Measurements from ENCODE around the gene GAL3ST3. TPM values are rescaled to one million over a fixed set of nuclear protein-coding genes. Genes with fewer than 3 reads are reported as not detected.

GAL3ST3 gene
- total RNA-seq, 4 donors from 2014 or later: 49.2 to 154 (median 118) TPM

DNA sequence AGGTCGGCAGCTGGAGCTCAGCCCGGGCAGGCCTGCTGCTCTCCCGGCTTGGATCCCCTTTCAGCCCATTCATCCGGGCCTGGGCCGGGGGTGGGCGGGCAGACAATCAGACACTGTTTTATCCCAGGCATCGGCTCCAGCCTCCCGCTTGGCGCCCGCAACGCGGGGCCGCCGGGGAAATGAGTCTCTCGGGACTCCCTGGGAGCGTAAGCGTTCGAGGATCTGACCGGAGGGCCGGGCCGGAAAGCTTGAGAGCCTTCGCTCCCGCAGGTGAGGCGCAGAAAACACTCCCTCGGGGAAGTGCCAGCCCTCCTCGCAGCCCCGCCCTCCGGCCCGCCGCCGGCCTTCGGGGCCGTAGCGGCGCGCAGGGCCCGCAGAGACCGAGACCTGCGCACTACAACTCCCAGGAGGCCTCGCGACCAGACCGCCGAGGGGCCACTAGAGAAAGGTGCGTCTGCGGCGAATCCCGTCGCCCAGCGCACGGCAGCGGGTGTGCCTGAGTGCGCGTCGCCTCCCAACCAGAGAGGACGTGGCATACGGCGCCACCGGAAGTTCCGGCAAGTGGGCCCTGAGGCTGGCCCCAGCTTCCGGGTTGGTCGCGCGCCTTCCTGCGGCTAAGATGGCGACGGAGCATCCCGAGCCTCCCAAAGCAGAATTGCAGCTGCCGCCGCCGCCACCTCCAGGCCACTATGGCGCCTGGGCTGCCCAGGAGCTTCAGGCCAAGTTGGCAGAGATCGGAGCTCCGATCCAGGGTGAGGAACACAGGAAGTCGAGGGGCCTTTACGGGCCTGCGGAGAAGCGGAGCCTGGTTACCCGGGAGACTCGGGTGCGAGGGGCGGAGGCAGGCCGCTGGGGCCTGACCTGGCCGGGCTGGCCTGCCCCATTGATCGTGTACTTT lies 3.1 kb upstream of the GAL3ST3 start, which contains the start of gene SF3B2:
TSS of gene SF3B2 (plus strand) at position 599 of the 898 bp plus-strand sequence. CDS start at position 620, 21 bp downstream.
- TF ChIP-seq POLR2A (IDR thresholded peaks at IDR 0.05): peak in 1 of 2 donors; percentile 85
- TF ChIP-seq, protein P1, sequence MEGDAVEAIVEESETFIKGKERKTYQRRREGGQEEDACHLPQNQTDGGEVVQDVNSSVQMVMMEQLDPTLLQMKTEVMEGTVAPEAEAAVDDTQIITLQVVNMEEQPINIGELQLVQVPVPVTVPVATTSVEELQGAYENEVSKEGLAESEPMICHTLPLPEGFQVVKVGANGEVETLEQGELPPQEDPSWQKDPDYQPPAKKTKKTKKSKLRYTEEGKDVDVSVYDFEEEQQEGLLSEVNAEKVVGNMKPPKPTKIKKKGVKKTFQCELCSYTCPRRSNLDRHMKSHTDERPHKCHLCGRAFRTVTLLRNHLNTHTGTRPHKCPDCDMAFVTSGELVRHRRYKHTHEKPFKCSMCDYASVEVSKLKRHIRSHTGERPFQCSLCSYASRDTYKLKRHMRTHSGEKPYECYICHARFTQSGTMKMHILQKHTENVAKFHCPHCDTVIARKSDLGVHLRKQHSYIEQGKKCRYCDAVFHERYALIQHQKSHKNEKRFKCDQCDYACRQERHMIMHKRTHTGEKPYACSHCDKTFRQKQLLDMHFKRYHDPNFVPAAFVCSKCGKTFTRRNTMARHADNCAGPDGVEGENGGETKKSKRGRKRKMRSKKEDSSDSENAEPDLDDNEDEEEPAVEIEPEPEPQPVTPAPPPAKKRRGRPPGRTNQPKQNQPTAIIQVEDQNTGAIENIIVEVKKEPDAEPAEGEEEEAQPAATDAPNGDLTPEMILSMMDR (IDR thresholded peaks at IDR 0.05): no peak
- peak; percentile 99 for DNase-seq
- H3K27ac ChIP-seq: peak within 1 kb of the TSS; percentile 86 to 96 (median 95)
- peak within 1 kb of the TSS; percentile 27 to 70 (median 57) for H3K4me3 ChIP-seq (replicated peaks in 1 of 3)
- no peaks in the 10 kb centered on the region for H3K9me3 ChIP-seq
- intact Hi-C loops (cut with DNase I): no loop called here
- WGBS, 2 donors: 0% methylated on average over 5 to 35 of the region's 84 CpGs
- peaks cover 48 to 55% of the 10 kb centered on the region in 2 donors for H3K4me1 ChIP-seq
- no peaks in the 10 kb centered on the region for H3K27me3 ChIP-seq
- H3K36me3 ChIP-seq: peaks cover 21 to 23% of the 10 kb centered on the region in 2 donors

DNA sequence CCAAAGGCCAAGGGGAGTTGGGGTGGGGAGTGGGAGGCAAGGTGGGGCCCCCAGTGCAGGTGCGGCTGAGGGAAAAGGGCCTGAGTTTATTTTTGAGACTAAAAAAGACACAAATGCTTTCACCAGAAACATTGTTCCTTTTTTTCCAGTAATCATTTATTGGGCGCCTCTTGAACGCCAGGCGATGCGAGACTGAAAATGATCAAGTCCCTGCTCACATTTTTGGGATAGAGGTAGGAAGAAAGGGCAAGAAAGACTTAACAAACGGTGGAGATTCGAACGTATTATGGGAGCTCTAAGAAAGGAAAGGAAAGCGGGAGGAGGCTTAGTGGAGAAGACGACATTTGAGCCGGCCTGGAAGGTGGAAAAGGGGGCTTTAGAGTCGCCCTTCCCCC lies 2.4 kb upstream of the GAL3ST3 start:
- peak overlapping the region; percentile 86 to 96 (median 95) for H3K27ac ChIP-seq
- H3K36me3 ChIP-seq: peaks cover 16% of the 10 kb centered on the region in 2 donors
- peak overlapping the region; percentile 25 to 57 (median 44) for H3K4me3 ChIP-seq (replicated peaks in 1 of 3)
- no peaks in the 10 kb centered on the region for H3K27me3 ChIP-seq
- H3K4me1 ChIP-seq: peaks cover 55 to 62% of the 10 kb centered on the region in 2 donors
- 13 to 16% methylated on average over 12 of the region's 12 CpGs for WGBS, 2 donors
- H3K9me3 ChIP-seq: no peaks in the 10 kb centered on the region
- DNase-seq: peak; percentile 53 to 60
- intact Hi-C loops (cut with DNase I): no loop called here
- TF ChIP-seq, protein P1 (IDR thresholded peaks at IDR 0.05): peak in 1 of 6 experiments; percentile 2
- TF ChIP-seq POLR2A (IDR thresholded peaks at IDR 0.05): no peak

DNA sequence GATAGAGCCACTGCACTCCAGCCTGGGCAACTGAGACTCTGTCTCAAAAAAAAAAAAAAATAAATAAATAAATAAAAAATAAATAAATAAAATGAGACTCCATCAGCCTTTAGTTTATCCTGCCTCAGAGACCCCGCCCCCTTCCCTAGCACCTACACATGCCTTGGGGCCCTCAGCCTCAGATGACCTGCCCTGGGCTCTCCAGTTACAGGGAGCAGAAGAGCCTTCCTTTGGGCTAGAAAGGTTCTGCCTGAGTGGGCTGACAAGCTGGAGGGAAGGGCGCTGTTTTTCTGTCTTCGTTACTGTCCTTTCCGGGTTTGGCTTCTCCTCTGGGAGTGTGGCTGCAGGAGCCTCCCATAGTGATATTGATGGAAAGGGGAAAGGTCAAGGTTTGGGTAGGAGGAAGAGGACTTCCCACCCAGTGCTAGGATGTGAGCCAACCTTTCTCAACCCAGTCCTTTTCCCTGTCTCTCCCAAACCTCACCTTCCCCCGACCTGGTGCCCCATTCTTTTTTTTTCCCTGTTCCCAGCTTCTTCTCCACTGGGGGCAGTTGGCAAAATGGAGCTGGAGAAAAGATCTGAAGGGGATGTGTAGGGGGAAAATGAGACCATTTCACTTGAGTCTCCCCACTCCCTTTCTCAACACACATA lies 1.7 kb upstream of the GAL3ST3 start:
- H3K4me3 ChIP-seq (replicated peaks in 1 of 3): no peak overlapping the region
- H3K27me3 ChIP-seq: no peaks in the 10 kb centered on the region
- peaks cover 12 to 13% of the 10 kb centered on the region in 2 donors for H3K36me3 ChIP-seq
- DNase-seq: peak; percentile 57 to 66
- no peaks in the 10 kb centered on the region for H3K9me3 ChIP-seq
- 51 to 57% methylated on average over 5 of the region's 5 CpGs for WGBS, 2 donors
- peak overlapping the region; percentile 86 to 96 (median 95) for H3K27ac ChIP-seq
- intact Hi-C loops (cut with DNase I): no loop called here
- peaks cover 61 to 68% of the 10 kb centered on the region in 2 donors for H3K4me1 ChIP-seq
- TF ChIP-seq, protein P1 (IDR thresholded peaks at IDR 0.05): no peak
- TF ChIP-seq POLR2A (IDR thresholded peaks at IDR 0.05): no peak

GRCh38 chr11:66047541-66048365 lies 1.2 kb downstream of the GAL3ST3 start:
- intact Hi-C loops (cut with DNase I): no loop called here
- Histone ChIP-seq H3K4me1 (peaks cover 64 to 68% of the 10 kb centered on the region in 2 donors), H3K9me3 (no peaks in the 10 kb centered on the region), H3K4me3 (replicated peaks in 1 of 3) (peak overlapping the region in 1 of 3 donors; percentile 47), H3K36me3 (peaks cover 0 to 5% of the 10 kb centered on the region in 2 donors), H3K27ac (peak overlapping the region; percentile 86 to 96 (median 95)), H3K27me3 (no peaks in the 10 kb centered on the region)
- peak in 1 of 2 donors; percentile 56 for TF ChIP-seq POLR2A (IDR thresholded peaks at IDR 0.05)
- TF ChIP-seq, protein P1 (IDR thresholded peaks at IDR 0.05): no peak
- DNase-seq: peak; percentile 97 to 98
- WGBS, 2 donors: 28 to 35% methylated on average over 10 to 11 of the region's 11 CpGs

Data from thyroid gland (tissue), 4 donors.